ENCODE measurements around the gene THG1L. TPM values are rescaled to one million over a fixed set of nuclear protein-coding genes. Genes with fewer than 3 reads are reported as not detected.

THG1L gene
- total and polyA plus RNA-seq, 2 of the 13 experiments (the other 11 are each of a cell fraction or from before 2014, with no cell fraction given): 16.6 to 17.2 TPM

GRCh38 chr5:157764531-157764930 is 33.3 kb downstream of the THG1L start (continued):
- TF ChIP-seq MTERF4 (CRISPR knock-in tag; IDR thresholded peaks at IDR 0.05) (no peak), SMAD9 (CRISPR knock-in tag; IDR thresholded peaks at IDR 0.05) (no peak), ELF1 (CRISPR knock-in tag; IDR thresholded peaks at IDR 0.05) (no peak), IRF2 (CRISPR knock-in tag; IDR thresholded peaks at IDR 0.05) (no peak)

- DNase-seq (ENCODE audit: low spot score) (no peak), ATAC-seq (no peak), FAIRE-seq (no peak)
- no peak overlapping the region for H3K9ac ChIP-seq (ENCODE audit: insufficient read depth, low read depth, low read length)
- H3K27ac ChIP-seq (ENCODE audit: extremely low read length, insufficient read depth, low read length): no peak overlapping the region
- 84% methylated on average over 7 of the region's 7 CpGs for WGBS (ENCODE audit: low lambda C conversion rate)
- in situ Hi-C loops (cut with HindIII; ENCODE audit: extremely low pct_ligation_motif_present, low pct_unique_long_range_greater_than_20kb): no loop called here
- H4K20me1 ChIP-seq (ENCODE audit: insufficient read depth, low read length): no peaks in the 10 kb centered on the region
- H3K4me3 ChIP-seq (replicated peaks in 1 of 3; ENCODE audit: insufficient read depth in 1 of 3, low read depth in 2 of 3, low read length in 3 of 3): no peak overlapping the region
- no peaks in the 10 kb centered on the region for H3K79me2 ChIP-seq (ENCODE audit: insufficient read depth, low read length)
- no peaks in the 10 kb centered on the region for H3K36me3 ChIP-seq (replicated peaks in 1 of 2; ENCODE audit: control insufficient read depth in 1 of 2, insufficient read depth in 2 of 2, low read length in 2 of 2)
- intact Hi-C loops (cut with micrococcal nuclease; ENCODE audit: unreplicated experiment): no loop called here
- POLR2A ChIA-PET: no interaction called here
- TF ChIP-seq MNT (IDR thresholded peaks at IDR 0.05) (peak; percentile 57; the same call in 1 of the 2 replicates), CBX5 (CRISPR knock-in tag; IDR thresholded peaks at IDR 0.05; ENCODE audit: borderline replicate concordance) (no peak)
- H3K27me3 ChIP-seq (ENCODE audit: control insufficient read depth in 1 of 2, insufficient read depth in 2 of 2, low read length in 2 of 2): peaks cover 0 to 6% of the 10 kb centered on the region in 2 experiments; a peak in 1 of 5 replicates
- CTCF ChIA-PET (ENCODE audit: low intra/inter-chr PET ratio, low total read pairs): no interaction called here
- no peak overlapping the region for H2AFZ ChIP-seq (ENCODE audit: low read length)
- H3K4me2 ChIP-seq (ENCODE audit: low read depth, low read length): no peak overlapping the region
- BruUV-seq (replicated peaks): no TSS peak
- no peaks in the 10 kb centered on the region for H3K9me3 ChIP-seq (ENCODE audit: low read length)
- H3K4me1 ChIP-seq (ENCODE audit: insufficient read depth, low read length): no peaks in the 10 kb centered on the region
Measured at GRCh38 chr5:157766442-157766841, 35.2 kb downstream of the THG1L start.

Measured in HepG2 (cell line).